Measurements from ENCODE around the gene MCTP2.

The MCTP2 gene

DNA sequence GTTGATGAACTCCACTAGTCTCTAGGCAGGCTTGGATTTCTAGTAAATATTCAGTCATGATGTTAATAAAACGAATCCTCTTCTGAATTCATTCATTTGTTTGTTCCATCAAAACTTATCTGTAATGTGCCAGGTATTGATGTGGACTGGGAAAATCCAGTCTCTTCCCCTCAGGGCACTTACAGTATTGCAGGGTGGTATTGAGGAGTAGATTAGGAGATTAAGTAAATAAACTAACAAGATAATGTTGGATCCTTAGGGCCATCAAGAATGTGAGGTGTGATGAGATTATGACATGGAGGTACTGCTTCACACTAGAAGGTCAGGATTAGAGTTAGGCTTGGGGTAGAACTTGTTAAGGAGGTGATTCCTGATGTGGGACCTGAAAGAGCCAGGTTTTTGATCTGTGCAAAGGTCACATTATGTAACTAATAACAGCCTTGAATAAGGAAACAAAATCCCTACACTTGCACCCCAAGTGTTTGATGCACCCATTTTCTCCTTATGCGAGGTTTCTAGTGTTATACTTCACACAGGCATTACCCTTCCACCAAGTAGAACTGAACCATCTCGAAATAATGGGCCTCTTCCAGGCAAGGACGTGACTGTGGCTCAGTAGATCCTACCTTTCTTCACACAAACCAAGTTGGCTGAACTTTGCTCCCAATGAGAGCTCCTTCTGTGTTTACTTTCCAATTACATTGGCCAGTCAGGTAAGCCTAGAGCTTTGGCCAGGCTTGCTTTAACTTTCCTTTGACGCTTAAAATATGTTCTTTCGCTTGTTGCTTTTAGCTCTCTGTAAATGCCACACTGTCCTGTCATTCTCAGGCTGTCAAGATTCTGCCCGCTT lies 16.7 kb downstream of the MCTP2 start:
- TF ChIP-seq, protein P1, sequence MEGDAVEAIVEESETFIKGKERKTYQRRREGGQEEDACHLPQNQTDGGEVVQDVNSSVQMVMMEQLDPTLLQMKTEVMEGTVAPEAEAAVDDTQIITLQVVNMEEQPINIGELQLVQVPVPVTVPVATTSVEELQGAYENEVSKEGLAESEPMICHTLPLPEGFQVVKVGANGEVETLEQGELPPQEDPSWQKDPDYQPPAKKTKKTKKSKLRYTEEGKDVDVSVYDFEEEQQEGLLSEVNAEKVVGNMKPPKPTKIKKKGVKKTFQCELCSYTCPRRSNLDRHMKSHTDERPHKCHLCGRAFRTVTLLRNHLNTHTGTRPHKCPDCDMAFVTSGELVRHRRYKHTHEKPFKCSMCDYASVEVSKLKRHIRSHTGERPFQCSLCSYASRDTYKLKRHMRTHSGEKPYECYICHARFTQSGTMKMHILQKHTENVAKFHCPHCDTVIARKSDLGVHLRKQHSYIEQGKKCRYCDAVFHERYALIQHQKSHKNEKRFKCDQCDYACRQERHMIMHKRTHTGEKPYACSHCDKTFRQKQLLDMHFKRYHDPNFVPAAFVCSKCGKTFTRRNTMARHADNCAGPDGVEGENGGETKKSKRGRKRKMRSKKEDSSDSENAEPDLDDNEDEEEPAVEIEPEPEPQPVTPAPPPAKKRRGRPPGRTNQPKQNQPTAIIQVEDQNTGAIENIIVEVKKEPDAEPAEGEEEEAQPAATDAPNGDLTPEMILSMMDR (IDR thresholded peaks at IDR 0.05): no peak

DNA sequence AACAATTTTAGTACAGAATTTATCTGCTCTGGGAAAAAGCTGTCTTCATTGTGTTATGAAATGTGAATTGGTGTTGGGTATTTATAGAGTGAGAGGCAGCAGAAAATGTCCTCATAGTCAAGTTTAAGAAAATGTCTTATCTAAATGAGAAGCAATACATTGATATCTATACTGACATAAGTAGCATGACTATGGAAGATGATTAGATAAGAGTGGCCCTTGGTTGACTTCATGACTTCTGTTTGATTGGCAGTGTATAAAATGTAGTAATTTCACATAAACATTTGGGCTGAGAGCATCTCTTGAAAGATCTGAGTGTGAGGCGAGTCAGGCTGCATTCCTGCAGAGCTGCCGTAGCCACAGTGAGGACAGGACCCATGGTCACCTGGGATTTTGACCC lies 19.4 kb downstream of the MCTP2 start:
- TF ChIP-seq, protein P1 (IDR thresholded peaks at IDR 0.05): no peak

DNA sequence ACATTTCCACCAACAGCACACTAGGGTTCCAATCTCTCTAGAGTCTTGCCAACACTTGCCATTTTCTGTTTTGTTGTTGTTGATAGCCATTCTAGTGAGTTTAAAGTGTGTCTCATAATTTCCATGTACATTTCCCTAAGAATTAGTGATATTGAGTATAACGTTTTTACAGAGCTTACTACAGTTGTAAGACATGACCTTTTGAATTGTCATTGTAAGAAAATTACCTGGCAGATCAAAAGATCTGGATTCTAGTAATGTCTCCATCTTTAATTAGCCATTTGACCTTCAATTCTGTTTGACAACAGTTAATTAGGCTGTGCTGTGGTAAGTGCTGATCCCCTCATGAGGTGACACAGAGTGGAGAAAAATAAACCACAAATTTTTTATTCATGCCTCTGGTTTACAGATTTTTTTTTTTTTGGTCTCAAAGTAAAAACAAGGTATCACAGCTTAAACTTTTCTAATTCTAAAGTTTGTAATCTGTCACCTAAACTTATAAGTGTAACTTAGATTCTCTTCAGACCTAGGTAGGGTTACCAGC lies 20.9 kb downstream of the MCTP2 start:
- TF ChIP-seq, protein P1 (IDR thresholded peaks at IDR 0.05): no peak

DNA sequence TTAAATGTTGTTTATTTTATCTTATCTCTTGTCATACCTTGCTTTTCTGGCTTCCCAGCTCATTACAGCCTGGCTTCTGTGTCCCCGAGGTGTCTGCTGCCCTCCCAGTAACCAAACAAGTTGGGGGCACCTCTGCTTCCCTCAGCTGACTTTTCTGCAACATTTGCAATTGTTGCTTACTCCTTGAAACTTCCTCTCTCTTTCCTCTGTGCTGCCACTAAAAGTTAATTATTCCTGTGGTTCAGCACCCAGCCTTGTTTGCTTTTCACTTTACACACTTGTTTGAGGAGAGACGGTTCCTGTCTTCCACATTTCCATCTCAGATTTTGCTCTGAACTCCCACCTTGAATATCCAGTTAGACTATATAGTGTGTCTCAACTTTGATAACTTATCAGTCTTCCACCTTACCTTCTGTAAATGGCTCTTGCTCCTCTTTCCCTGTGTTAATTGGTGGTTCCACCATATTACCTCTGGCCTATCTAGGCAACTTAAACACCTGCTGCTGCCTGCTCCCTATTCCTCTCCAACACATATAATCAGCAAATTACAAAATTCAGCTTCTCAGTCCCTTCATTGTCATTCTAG lies 21.6 kb downstream of the MCTP2 start:
- TF ChIP-seq, protein P1 (IDR thresholded peaks at IDR 0.05): no peak

DNA sequence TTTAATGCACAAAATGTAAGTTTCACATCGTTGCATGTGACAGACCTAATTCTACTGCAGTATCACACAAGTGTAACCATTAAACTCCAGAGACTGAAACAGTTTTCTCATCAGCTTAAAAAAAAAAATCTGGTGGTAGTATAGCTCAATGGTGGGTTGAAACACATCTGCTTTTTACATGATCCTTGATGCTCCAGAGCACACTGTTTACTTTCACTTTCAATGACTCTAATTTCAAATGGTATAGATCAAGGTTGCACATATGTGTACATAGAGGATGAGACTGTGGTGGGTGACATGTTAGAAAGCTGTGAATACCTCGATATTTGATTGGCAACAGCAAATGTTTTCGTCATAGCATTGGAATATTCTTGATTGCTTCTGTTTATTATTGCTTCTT lies 22.4 kb downstream of the MCTP2 start:
- TF ChIP-seq, protein P1 (IDR thresholded peaks at IDR 0.05): no peak

DNA sequence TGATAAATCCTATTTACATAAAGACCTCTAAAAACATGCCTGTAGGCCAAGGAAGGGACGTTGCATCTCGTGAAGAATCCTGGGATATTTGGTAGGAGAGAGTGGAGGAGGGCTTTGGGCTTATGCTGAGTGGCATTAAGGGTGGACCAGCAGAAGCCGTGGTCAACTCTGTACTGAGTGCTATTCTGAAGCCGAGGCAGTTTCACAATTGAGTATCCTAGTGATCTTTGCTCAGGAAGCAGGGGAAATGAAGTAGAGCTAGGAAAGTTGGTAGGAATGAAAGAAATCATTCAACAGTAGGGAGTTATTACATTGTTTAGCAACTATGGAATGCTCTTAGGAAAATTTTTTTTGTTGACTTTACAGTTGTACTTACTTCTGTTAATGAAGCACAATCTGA lies 24.2 kb downstream of the MCTP2 start:
- TF ChIP-seq, protein P1 (IDR thresholded peaks at IDR 0.05): no peak

DNA sequence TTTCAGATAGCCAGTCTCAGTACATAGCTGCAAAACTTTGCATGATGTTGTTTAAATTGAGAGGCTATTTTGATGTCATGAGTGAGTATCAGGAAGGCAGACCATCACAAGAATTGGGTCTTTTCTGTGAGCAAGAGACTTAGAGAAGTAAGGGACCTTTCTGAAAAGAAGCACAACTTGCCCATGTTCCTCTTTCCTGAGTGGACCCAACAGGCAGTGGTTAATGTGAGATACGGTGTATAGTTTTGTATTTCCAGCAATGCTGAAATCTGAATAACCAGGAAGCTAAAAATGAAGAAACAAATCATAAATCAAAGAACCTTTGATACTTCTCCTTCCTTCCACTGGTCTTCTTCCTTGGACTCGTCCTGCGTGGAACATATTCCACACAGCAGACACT lies 25.1 kb downstream of the MCTP2 start:
- TF ChIP-seq, protein P1 (IDR thresholded peaks at IDR 0.05): no peak
